ENCODE data around the gene POLA1. TPM values are rescaled to one million over a fixed set of nuclear protein-coding genes. Genes with fewer than 3 reads are reported as not detected.

Gene POLA1
- total and polyA plus RNA-seq, 11 donors = 1.9 to 8.1 (median 6.5) TPM

GRCh38 chrX:25018682-25019081 lies 325.0 kb downstream of the POLA1 start:
- Histone ChIP-seq H3K27ac (no peak overlapping the region), H3K36me3 (no peaks in the 10 kb centered on the region), H3K9me3 (no peaks in the 10 kb centered on the region), H3K27me3 (peaks cover 38 to 100% (median 97%) of the 10 kb centered on the region in 9 donors), H3K4me1 (peaks cover 0 to 22% (median 0%) of the 10 kb centered on the region in 12 donors), H3K4me3 (no peak overlapping the region)
- DNase-seq (no peak), ATAC-seq (no peak)
- WGBS, 4 donors = 21 to 28% (median 27%) methylated on average over 3 of the region's 3 CpGs
- no peak for TF ChIP-seq CTCF (IDR thresholded peaks at IDR 0.05)
- TF ChIP-seq POLR2A (IDR thresholded peaks at IDR 0.05) = no peak
- intact Hi-C loops (cut with DNase I) = no loop called here

- H3K4me3 ChIP-seq = no peak overlapping the region
- ATAC-seq (no peak), DNase-seq (no peak)
- H3K9me3 ChIP-seq = no peaks in the 10 kb centered on the region
- H3K27me3 ChIP-seq = peaks cover 37 to 99% (median 90%) of the 10 kb centered on the region in 9 donors
- no peak overlapping the region for H3K27ac ChIP-seq
- no peaks in the 10 kb centered on the region for H3K36me3 ChIP-seq
- H3K4me1 ChIP-seq = peaks cover 0 to 22% (median 0%) of the 10 kb centered on the region in 12 donors
- no peak for TF ChIP-seq CTCF (IDR thresholded peaks at IDR 0.05)
- TF ChIP-seq POLR2A (IDR thresholded peaks at IDR 0.05) = no peak
- 5 to 32% (median 16%) methylated on average over 22 of the region's 22 CpGs for WGBS, 4 donors
- intact Hi-C loops (cut with DNase I) = no loop called here
Observed at GRCh38 chrX:25019707-25020390, 326.1 kb downstream of the POLA1 start.

GRCh38 chrX:25020391-25020904 lies 326.7 kb downstream of the POLA1 start:
- no peak overlapping the region for H3K27ac ChIP-seq
- 2 to 30% (median 10%) methylated on average over 19 to 27 of the region's 27 CpGs for WGBS, 4 donors
- no peaks in the 10 kb centered on the region for H3K36me3 ChIP-seq
- peaks cover 0 to 19% (median 0%) of the 10 kb centered on the region in 12 donors for H3K4me1 ChIP-seq
- intact Hi-C loops (cut with DNase I) = no loop called here
- peaks cover 33 to 99% (median 84%) of the 10 kb centered on the region in 9 donors for H3K27me3 ChIP-seq
- no peaks in the 10 kb centered on the region for H3K9me3 ChIP-seq
- ATAC-seq = no peak
- peak in 1 of 5 donors; percentile 17 for DNase-seq
- TF ChIP-seq CTCF (IDR thresholded peaks at IDR 0.05) = no peak
- TF ChIP-seq POLR2A (IDR thresholded peaks at IDR 0.05) = no peak
- H3K4me3 ChIP-seq = peak overlapping the region in 1 of 12 donors; percentile 25

- Histone ChIP-seq H3K9me3 (no peaks in the 10 kb centered on the region), H3K27me3 (peaks cover 31 to 97% (median 78%) of the 10 kb centered on the region in 9 donors), H3K4me3 (peak overlapping the region in 1 of 12 donors; percentile 25), H3K27ac (no peak overlapping the region), H3K36me3 (no peaks in the 10 kb centered on the region), H3K4me1 (peaks cover 0 to 18% (median 0%) of the 10 kb centered on the region in 12 donors)
- DNase-seq (no peak), ATAC-seq (no peak)
- TF ChIP-seq CTCF (IDR thresholded peaks at IDR 0.05) = peak in 8 of 12 donors; percentile 22 to 48 (median 38)
- TF ChIP-seq POLR2A (IDR thresholded peaks at IDR 0.05) = no peak
- intact Hi-C loops (cut with DNase I) = no loop called here
- WGBS, 4 donors = 1 to 17% (median 9%) methylated on average over 28 to 35 of the region's 35 CpGs
Observed at GRCh38 chrX:25020905-25021449, 327.3 kb downstream of the POLA1 start.

Measured in heart left ventricle (tissue), 16 donors.